Measurements from ENCODE around the gene SORBS2. TPM values are rescaled to one million over a fixed set of nuclear protein-coding genes. Genes with fewer than 3 reads are reported as not detected.
A peak's percentile ranks its signal among the peaks of the same experiment; 100 is the strongest.

Gene SORBS2
- total RNA-seq, 1 donor from 2014 or later = 103 TPM

- DNase-seq (ENCODE audit: low spot score) = no peak
Observed at GRCh38 chr4:185836241-185837084, 24.5 kb upstream of the SORBS2 start.

GRCh38 chr4:185835814-185836213, 23.8 kb upstream of the SORBS2 start:
- DNase-seq (ENCODE audit: low spot score) = no peak

- DNase-seq (ENCODE audit: low spot score) = no peak
Observed at GRCh38 chr4:185835336-185835735, 23.3 kb upstream of the SORBS2 start.

- no peak for DNase-seq (ENCODE audit: low spot score)
Observed at GRCh38 chr4:185834778-185835177, 22.8 kb upstream of the SORBS2 start.

GRCh38 chr4:185834088-185834487, 22.1 kb upstream of the SORBS2 start:
- no peak for DNase-seq (ENCODE audit: low spot score)

- DNase-seq (ENCODE audit: low spot score) = no peak
Observed at GRCh38 chr4:185833055-185833598, 21.1 kb upstream of the SORBS2 start.

GRCh38 chr4:185831125-185831815, 19.3 kb upstream of the SORBS2 start:
- DNase-seq (ENCODE audit: low spot score) = no peak

GRCh38 chr4:185830263-185830994, 18.4 kb upstream of the SORBS2 start:
- no peak for DNase-seq (ENCODE audit: low spot score)

GRCh38 chr4:185826381-185826780, 14.4 kb upstream of the SORBS2 start:
- DNase-seq (ENCODE audit: low spot score) = no peak

GRCh38 chr4:185825737-185826136, 13.7 kb upstream of the SORBS2 start:
- DNase-seq (ENCODE audit: low spot score) = no peak

- DNase-seq (ENCODE audit: low spot score) = no peak
Observed at GRCh38 chr4:185822791-185823190, 10.8 kb upstream of the SORBS2 start.

- DNase-seq (ENCODE audit: low spot score) = no peak
Observed at GRCh38 chr4:185821029-185821419, 9.0 kb upstream of the SORBS2 start.

GRCh38 chr4:185820146-185821028, 8.4 kb upstream of the SORBS2 start:
- no peak for DNase-seq (ENCODE audit: low spot score)

GRCh38 chr4:185819144-185819543, 7.2 kb upstream of the SORBS2 start:
- DNase-seq (ENCODE audit: low spot score) = no peak

- DNase-seq (ENCODE audit: low spot score) = peak; percentile 52
Observed at GRCh38 chr4:185817403-185817818, 5.4 kb upstream of the SORBS2 start.

- DNase-seq (ENCODE audit: low spot score) = no peak
Observed at GRCh38 chr4:185813133-185813532, 1.1 kb upstream of the SORBS2 start.

GRCh38 chr4:185810746-185811508, 1.1 kb downstream of the SORBS2 start:
- no peak for DNase-seq (ENCODE audit: low spot score)

- no peak for DNase-seq (ENCODE audit: low spot score)
Observed at GRCh38 chr4:185809533-185810071, 2.4 kb downstream of the SORBS2 start.

- no peak for DNase-seq (ENCODE audit: low spot score)
Observed at GRCh38 chr4:185809121-185809520, 2.9 kb downstream of the SORBS2 start.

GRCh38 chr4:185805979-185806378, 6.0 kb downstream of the SORBS2 start:
- no peak for DNase-seq (ENCODE audit: low spot score)
